ENCODE results near the gene PRELP. TPM values are rescaled to one million over a fixed set of nuclear protein-coding genes. Genes with fewer than 3 reads are reported as not detected.

Gene PRELP
- total and polyA plus RNA-seq, 2 donors (not counting 3 experiments of a cell fraction or from before 2014, with no cell fraction given) = 0.01 TPM; not detected in 1

GRCh38 chr1:203499643-203500278, 24.2 kb downstream of the PRELP start:
- H3K4me1 ChIP-seq (ENCODE audit: control insufficient read depth, extremely low read depth, insufficient read depth, low read length) = no peaks in the 10 kb centered on the region
- TF ChIP-seq JUN (IDR thresholded peaks at IDR 0.05; ENCODE audit: borderline replicate concordance, insufficient read depth, insufficient read length, low read depth) (no peak), GATA2 (IDR thresholded peaks at IDR 0.05; ENCODE audit: insufficient read depth, insufficient read length, low read depth, low read length) (no peak), FOS (IDR thresholded peaks at IDR 0.05; ENCODE audit: borderline replicate concordance, insufficient read depth, low read length) (no peak), MAX (IDR thresholded peaks at IDR 0.05; ENCODE audit: insufficient read depth, insufficient read length) (no peak), POLR2A (IDR thresholded peaks at IDR 0.05; ENCODE audit: low read depth, low read length) (no peak), MYC (IDR thresholded peaks at IDR 0.05; ENCODE audit: low read depth, low read length) (no peak), POLR2AphosphoS5 (IDR thresholded peaks at IDR 0.05; ENCODE audit: insufficient read depth, low read depth, low read length) (no peak)
- ChIA-PET POLR2A (no interaction called here), CTCF (interaction anchor here (1.8 kb wide), 1 partner anchor 202 kb away, joined by 11 read pairs; no protein-coding TSS in a partner anchor)
- intact Hi-C loops (cut with micrococcal nuclease) (no loop called here), dilution Hi-C loops (cut with MboI; ENCODE audit: extremely low pct_ligation_motif_present, low sequenced_read_pairs) (no loop called here)
- DNase-seq (ENCODE audit: low read depth, low spot score) (no peak), FAIRE-seq (no peak)
- H2AFZ ChIP-seq (ENCODE audit: low read depth, low read length) = no peak overlapping the region
- H4K20me1 ChIP-seq (replicated peaks; ENCODE audit: control insufficient read depth, extremely low read depth, insufficient read depth, low read length) = no peaks in the 10 kb centered on the region
- H3K4me2 ChIP-seq (ENCODE audit: insufficient read depth, low read length) = no peak overlapping the region
- H3K9me3 ChIP-seq (replicated peaks; ENCODE audit: control insufficient read depth, insufficient read depth, low read length) = no peaks in the 10 kb centered on the region
- H3K36me3 ChIP-seq (ENCODE audit: control insufficient read depth in 2 of 2, extremely low read depth in 1 of 2, insufficient read depth in 2 of 2, low read length in 2 of 2) = no peaks in the 10 kb centered on the region
- no TSS peak for BruUV-seq (replicated peaks)
- H3K79me2 ChIP-seq (ENCODE audit: control insufficient read depth, insufficient read depth, low read length) = no peaks in the 10 kb centered on the region
- H3K27me3 ChIP-seq (ENCODE audit: control insufficient read depth in 2 of 2, insufficient read depth in 2 of 2, low read length in 2 of 2) = peaks cover 0 to 8% of the 10 kb centered on the region in 2 experiments
- H3K9ac ChIP-seq (replicated peaks; ENCODE audit: extremely low read depth, insufficient read depth, low read length) = no peak overlapping the region
- H3K9me1 ChIP-seq (replicated peaks; ENCODE audit: control insufficient read depth, extremely low read depth, insufficient read depth, low read length) = no peaks in the 10 kb centered on the region
- H3K27ac ChIP-seq (ENCODE audit: insufficient read depth, low read depth, low read length) = no peak overlapping the region
- H3K4me3 ChIP-seq (replicated peaks in 1 of 3; ENCODE audit: insufficient read depth in 1 of 3, low read depth in 1 of 3, low read length in 3 of 3) = no peak overlapping the region

GRCh38 chr1:203500279-203500678, 24.7 kb downstream of the PRELP start:
- Histone ChIP-seq H3K79me2 (ENCODE audit: control insufficient read depth, insufficient read depth, low read length) (no peaks in the 10 kb centered on the region), H3K4me3 (replicated peaks in 1 of 3; ENCODE audit: insufficient read depth in 1 of 3, low read depth in 1 of 3, low read length in 3 of 3) (no peak overlapping the region), H3K4me2 (ENCODE audit: insufficient read depth, low read length) (no peak overlapping the region), H3K9me1 (replicated peaks; ENCODE audit: control insufficient read depth, extremely low read depth, insufficient read depth, low read length) (no peaks in the 10 kb centered on the region), H4K20me1 (replicated peaks; ENCODE audit: control insufficient read depth, extremely low read depth, insufficient read depth, low read length) (no peaks in the 10 kb centered on the region), H3K27me3 (ENCODE audit: control insufficient read depth in 2 of 2, insufficient read depth in 2 of 2, low read length in 2 of 2) (peaks cover 0 to 8% of the 10 kb centered on the region in 2 experiments), H3K4me1 (ENCODE audit: control insufficient read depth, extremely low read depth, insufficient read depth, low read length) (no peaks in the 10 kb centered on the region), H3K36me3 (ENCODE audit: control insufficient read depth in 2 of 2, extremely low read depth in 1 of 2, insufficient read depth in 2 of 2, low read length in 2 of 2) (no peaks in the 10 kb centered on the region), H2AFZ (ENCODE audit: low read depth, low read length) (no peak overlapping the region), H3K9ac (replicated peaks; ENCODE audit: extremely low read depth, insufficient read depth, low read length) (no peak overlapping the region), H3K27ac (ENCODE audit: insufficient read depth, low read depth, low read length) (no peak overlapping the region), H3K9me3 (replicated peaks; ENCODE audit: control insufficient read depth, insufficient read depth, low read length) (no peaks in the 10 kb centered on the region)
- FAIRE-seq (no peak), DNase-seq (ENCODE audit: low read depth, low spot score) (no peak)
- BruUV-seq (replicated peaks) = no TSS peak
- dilution Hi-C loops (cut with MboI; ENCODE audit: extremely low pct_ligation_motif_present, low sequenced_read_pairs) (no loop called here), intact Hi-C loops (cut with micrococcal nuclease) (no loop called here)
- POLR2A ChIA-PET = no interaction called here
- CTCF ChIA-PET = interaction anchor here (1.8 kb wide), 1 partner anchor 202 kb away, joined by 11 read pairs; no protein-coding TSS in a partner anchor
- TF ChIP-seq MYC (IDR thresholded peaks at IDR 0.05; ENCODE audit: low read depth, low read length) (no peak), FOS (IDR thresholded peaks at IDR 0.05; ENCODE audit: borderline replicate concordance, insufficient read depth, low read length) (no peak), CTCF (IDR thresholded peaks at IDR 0.05; ENCODE audit: extremely low read depth in 1 of 2, insufficient read depth in 1 of 2, low read depth in 1 of 2, low read length in 2 of 2) (no peak), POLR2A (IDR thresholded peaks at IDR 0.05; ENCODE audit: low read depth, low read length) (no peak), JUN (IDR thresholded peaks at IDR 0.05; ENCODE audit: borderline replicate concordance, insufficient read depth, insufficient read length, low read depth) (no peak), GATA2 (IDR thresholded peaks at IDR 0.05; ENCODE audit: insufficient read depth, insufficient read length, low read depth, low read length) (no peak), MAX (IDR thresholded peaks at IDR 0.05; ENCODE audit: insufficient read depth, insufficient read length) (no peak), EZH2 (IDR thresholded peaks at IDR 0.05; ENCODE audit: borderline replicate concordance, low read depth, low read length, severe bottlenecking) (no peak), POLR2AphosphoS5 (IDR thresholded peaks at IDR 0.05; ENCODE audit: insufficient read depth, low read depth, low read length) (no peak)

All from endothelial cell of umbilical vein (primary cell).